Measurements from ENCODE around the gene NXF1. TPM values are rescaled to one million over a fixed set of nuclear protein-coding genes. Genes with fewer than 3 reads are reported as not detected.
A peak's percentile ranks its signal among the peaks of the same experiment; 100 is the strongest.
"Not testable (repeated sequence)": the region's sequence is repeated elsewhere in the genome, so short reads cannot be mapped to it uniquely, and the experiment has no call there.

The NXF1 gene
- total RNA-seq, 1 donor from 2014 or later: 12.3 TPM

GRCh38 chr11:62832336-62833234 lies 27.3 kb upstream of the NXF1 start, which contains the start of gene TEX54:
TSS of gene TEX54 (minus strand) at chr11:62832841.
- DNase-seq (ENCODE audit: low read depth in 2 of 2): peak; percentile 8 to 27

- peak; percentile 99 for DNase-seq (ENCODE audit: low read depth in 2 of 2)
Observed at GRCh38 chr11:62831520-62832335, 26.5 kb upstream of the NXF1 start, which contains the start of gene STX5. TSS of gene STX5 (minus strand) at chr11:62832051. CDS start at chr11:62831243, 808 bp downstream.

GRCh38 chr11:62830904-62831519 lies 25.8 kb upstream of the NXF1 start:
- DNase-seq (ENCODE audit: low read depth in 2 of 2): no peak

GRCh38 chr11:62828130-62828529 lies 22.9 kb upstream of the NXF1 start:
- DNase-seq (ENCODE audit: low read depth in 2 of 2): not testable (repeated sequence)

GRCh38 chr11:62823677-62824076 lies 18.4 kb upstream of the NXF1 start:
- no peak for DNase-seq (ENCODE audit: low read depth in 2 of 2)

- no peak for DNase-seq (ENCODE audit: low read depth in 2 of 2)
Observed at GRCh38 chr11:62817129-62817528, 11.9 kb upstream of the NXF1 start.

- no peak for DNase-seq (ENCODE audit: low read depth in 2 of 2)
Observed at GRCh38 chr11:62816557-62816956, 11.3 kb upstream of the NXF1 start.

- DNase-seq (ENCODE audit: low read depth in 2 of 2): no peak
Observed at GRCh38 chr11:62811659-62812058, 6.4 kb upstream of the NXF1 start.

GRCh38 chr11:62810748-62811147 lies 5.5 kb upstream of the NXF1 start:
- DNase-seq (ENCODE audit: low read depth in 2 of 2): no peak

GRCh38 chr11:62806611-62807121 lies 1.4 kb upstream of the NXF1 start:
- peak in 1 of 2 donors; percentile 59 for DNase-seq (ENCODE audit: low read depth in 2 of 2)

- peak; percentile 13 to 29 for DNase-seq (ENCODE audit: low read depth in 2 of 2)
Observed at GRCh38 chr11:62805961-62806441, 761 bp upstream of the NXF1 start.

GRCh38 chr11:62804310-62805075 lies 747 bp downstream of the NXF1 start:
- DNase-seq (ENCODE audit: low read depth in 2 of 2): peak; percentile 45 to 69

- no peak for DNase-seq (ENCODE audit: low read depth in 2 of 2)
Observed at GRCh38 chr11:62801071-62801470, 4.2 kb downstream of the NXF1 start.

GRCh38 chr11:62799486-62799885 lies 5.8 kb downstream of the NXF1 start:
- no peak for DNase-seq (ENCODE audit: low read depth in 2 of 2)

GRCh38 chr11:62796281-62796680 lies 9.0 kb downstream of the NXF1 start:
- no peak for DNase-seq (ENCODE audit: low read depth in 2 of 2)

GRCh38 chr11:62794201-62794775 lies 11.0 kb downstream of the NXF1 start:
- no peak for DNase-seq (ENCODE audit: low read depth in 2 of 2)

GRCh38 chr11:62792202-62792575 lies 13.1 kb downstream of the NXF1 start:
- DNase-seq (ENCODE audit: low read depth in 2 of 2): peak in 1 of 2 donors; percentile 14

GRCh38 chr11:62791501-62792201 lies 13.6 kb downstream of the NXF1 start, which contains the start of gene TMEM223:
TSS of gene TMEM223 (minus strand) at chr11:62792006. CDS start at chr11:62791994, 12 bp downstream.
- DNase-seq (ENCODE audit: low read depth in 2 of 2): peak; percentile 68 to 81

GRCh38 chr11:62789576-62789975 lies 15.7 kb downstream of the NXF1 start:
- DNase-seq (ENCODE audit: low read depth in 2 of 2): no peak

Measured in lung microvascular endothelial cell (primary cell).